OCI-M2 (cell line): ENCODE measurements around the gene OBSCN.
"Not testable (repeated sequence)": the region's sequence is repeated elsewhere in the genome, so short reads cannot be mapped to it uniquely, and the experiment has no call there.

Source experiments
- DNase-seq: peaks from one replicate; lab custom pipeline; 2025; ENCODE audit not compliant: unreplicated experiment; lab: John Stamatoyannopoulos, UW

OBSCN gene

DNA sequence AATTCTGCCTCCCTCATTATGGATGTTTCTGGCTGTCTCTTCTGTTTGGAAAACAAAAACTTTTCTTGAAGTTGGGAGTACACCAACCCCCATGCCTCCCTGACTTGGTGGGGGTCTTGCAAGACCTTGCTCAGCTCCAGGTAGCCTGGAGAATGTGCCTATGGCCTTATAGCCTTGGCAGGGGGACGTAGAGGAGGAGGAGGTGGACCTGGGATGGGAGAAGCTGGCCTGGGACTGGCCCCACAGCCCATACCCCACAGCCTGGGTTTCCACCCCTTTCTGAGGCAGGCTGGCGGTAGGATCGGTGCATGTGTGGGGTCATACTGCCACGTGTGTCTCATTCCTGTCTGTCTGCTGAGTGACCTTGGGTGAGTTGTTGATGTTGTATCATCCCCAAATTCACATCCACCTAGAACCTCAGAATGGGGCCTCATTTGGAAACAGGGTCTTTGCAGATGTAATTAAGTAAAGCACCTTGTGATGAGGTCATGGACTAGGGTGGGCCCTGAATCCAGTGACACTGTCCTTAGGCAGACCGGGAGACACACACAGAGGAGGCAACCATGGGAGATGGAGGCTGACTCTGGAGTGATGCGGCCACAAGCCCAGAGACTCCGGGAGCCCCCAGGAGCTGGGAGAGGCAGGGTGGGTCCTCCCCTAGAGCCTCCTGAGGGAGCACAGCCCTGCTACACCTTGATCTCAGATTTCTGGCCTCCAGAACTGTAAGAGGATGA is 18.5 kb downstream of the OBSCN start:
- no peak for DNase-seq

DNA sequence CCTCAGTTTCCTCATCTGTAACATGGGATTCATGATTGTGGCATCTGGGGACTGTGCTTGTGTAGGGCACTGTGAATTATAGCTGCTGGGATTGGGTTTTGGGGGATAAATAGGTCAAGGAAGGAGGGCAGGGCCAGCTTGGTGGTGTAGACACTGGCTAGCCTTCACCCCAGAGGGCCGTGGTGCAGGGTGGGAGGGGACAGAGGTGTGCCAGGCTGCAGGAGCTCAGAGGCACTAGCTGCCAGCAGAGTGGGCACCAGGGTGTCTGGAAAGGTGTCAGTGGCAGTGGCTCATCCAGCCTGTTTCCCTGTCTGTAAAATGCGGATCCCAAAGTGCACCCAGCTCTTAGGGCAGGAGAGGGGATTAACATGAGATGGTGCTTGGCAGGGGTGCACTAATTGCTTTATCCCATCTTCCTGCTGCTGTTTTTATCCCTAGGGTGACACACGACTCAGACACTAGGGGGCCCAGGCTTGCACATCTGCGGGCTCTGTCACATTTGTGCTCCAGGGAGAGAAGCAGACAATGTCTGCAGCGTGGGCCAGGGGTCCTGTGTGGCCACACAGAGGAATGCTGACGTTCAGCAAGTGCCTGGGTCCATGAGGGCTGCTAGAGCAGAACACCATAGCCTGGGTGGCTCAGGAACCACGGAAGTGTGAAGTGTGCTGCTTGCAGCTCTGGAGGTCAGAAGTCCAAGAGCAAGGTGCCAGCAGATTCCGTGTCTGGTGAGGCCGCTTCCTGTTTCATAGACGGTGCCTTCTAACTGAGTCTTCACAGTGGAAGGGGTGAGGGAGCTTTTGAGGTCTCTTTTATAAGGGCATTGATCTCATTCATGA is 19.3 kb downstream of the OBSCN start:
- no peak for DNase-seq

DNA sequence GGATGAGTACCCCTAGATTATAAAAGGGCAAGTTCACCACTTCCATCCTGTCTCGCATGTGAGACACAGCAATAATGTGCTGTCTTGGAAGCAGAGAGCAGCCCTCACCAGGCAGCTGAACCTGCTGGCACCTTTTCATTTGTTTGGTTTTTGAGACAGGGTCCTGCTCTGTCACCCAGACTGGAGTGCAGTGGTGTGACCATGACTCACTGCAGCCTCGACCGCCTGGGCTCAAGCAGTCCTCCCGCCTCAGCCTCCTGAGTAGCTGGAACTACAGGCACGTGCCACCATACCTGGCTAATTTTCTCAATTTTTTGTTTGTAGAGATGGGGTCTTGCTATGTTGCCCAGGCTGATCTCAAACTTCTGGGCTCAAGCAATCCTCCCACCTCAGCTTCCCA is 20.3 kb downstream of the OBSCN start:
- DNase-seq: not testable (repeated sequence)

DNA sequence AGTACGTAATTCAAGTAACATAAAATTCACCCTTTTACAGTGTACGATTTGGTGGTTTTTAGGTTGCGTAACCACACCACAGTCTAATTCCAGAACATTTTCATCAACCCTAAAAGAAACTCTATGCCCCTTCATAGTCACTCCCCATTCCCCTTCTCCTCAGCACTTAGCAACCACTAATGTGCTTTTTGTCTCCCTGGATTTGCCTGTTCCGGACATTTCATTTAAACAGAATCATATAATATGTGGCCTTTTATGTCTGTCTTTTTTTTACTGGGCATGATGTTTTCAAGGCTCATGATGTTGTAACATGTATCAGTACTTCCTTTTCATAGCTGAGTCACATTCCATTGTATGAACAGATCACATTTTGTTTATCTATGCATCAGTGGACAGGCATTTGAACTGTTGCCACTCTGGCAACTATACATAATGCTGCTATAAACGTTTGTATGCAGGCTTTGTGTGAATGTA is 20.8 kb downstream of the OBSCN start:
- DNase-seq: no peak

DNA sequence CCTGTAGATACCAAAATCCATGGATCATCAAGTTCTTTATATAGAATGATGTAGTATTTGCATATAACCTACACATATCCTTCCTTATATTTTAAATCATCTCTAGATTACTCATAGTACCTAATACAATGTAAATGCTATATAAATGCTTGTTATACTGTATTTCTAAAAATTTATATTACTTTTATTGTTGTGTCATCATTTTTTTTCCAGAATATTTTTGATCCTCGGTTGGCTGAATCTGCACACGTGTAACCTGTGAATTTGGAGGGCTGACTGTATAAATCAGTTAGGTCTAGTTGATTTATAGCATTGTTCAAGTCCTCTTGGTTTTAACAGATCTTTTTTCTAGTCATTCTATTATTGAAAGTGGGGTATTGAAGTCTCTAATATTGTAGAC is 23.3 kb downstream of the OBSCN start:
- no peak for DNase-seq

DNA sequence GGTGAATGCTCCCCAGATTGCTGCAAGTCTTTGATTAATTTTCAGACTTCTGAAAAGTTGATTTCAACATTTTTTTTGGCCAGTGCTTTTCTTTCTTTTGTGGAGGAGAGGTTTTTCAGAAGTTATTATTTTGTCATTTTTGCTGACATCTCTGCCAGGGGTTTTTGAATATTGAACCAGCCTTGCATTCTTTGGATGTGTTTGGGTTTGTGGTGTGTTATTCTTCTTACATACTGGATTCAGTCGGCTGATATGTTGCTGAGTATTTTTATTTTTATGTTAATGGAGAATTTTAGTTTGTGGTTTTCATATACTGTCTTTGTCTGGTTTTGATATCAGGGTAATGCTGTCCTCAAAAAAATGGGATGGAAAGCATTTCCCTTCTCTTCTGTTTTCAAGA is 25.3 kb downstream of the OBSCN start:
- DNase-seq: no peak

DNA sequence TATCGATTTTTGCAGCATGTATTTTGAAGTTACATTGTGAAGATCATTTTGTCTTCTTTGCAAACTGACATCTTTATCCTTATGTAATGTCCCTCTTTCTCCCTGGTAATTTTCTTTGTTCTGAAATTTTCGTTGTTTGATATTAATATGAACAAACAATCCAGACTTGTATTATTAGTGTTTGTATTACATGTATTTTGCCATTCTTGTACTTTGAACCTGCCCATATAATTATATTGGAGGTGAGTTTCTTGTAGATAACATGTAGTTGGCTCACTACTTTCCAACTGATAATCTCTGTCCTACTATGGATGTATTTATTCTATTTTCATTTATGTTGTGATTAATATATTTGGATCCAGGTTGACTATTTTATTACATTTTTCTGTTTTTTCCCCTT is 27.1 kb downstream of the OBSCN start:
- no peak for DNase-seq

DNA sequence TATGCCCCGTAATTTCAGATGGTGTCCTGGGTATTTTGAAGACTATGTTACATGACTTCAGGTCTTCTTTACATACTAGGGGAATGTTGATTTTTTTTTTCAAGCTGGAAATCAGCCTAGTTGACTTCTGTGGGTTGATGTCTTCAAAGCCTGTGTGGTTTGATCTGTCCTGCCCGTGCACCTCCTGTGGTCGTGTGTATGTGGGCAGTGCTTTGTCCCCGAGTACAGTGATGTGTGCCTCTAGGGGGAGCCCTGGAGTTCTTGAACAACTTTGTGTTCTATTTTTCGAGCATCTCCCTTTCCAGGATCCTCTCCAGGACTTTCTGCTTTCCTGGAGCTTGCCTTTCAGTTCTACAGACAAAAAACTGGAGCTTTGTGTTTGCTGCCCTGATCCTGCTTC is 28.9 kb downstream of the OBSCN start:
- no peak for DNase-seq

DNA sequence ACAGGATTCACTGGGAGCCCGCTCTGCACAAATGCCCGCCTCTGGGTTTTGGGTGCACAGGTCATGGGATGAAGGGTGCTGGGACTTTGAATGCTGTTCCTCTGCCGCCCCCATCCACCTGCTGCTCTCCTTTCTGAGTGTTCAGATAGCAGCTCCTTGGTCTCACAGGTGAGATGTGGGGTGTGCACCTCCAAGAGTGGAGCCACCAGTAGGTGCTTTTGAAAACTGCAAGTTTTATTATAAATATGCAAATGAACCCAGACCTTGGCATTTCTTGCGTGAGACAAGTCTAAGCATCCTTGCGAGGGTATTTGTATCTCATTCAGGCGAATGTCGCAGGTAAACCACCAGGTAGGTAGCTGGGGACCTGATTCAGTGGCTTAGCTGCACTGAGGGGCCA is 30.2 kb downstream of the OBSCN start:
- no peak for DNase-seq

DNA sequence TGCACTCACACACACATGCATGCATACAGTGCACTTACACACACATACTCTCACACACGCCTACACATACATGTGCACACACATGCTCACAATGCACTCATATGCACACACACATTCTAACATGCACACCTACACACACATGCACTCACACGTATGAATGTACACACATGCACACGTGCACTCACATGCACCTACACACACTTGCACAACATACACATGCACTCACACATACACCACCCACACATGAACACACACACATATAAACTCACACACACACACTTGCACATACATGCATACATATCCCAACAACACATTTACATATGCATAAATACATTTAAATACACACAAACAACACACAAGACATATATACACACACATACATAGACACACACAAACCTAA is 30.6 kb downstream of the OBSCN start:
- DNase-seq: no peak

DNA sequence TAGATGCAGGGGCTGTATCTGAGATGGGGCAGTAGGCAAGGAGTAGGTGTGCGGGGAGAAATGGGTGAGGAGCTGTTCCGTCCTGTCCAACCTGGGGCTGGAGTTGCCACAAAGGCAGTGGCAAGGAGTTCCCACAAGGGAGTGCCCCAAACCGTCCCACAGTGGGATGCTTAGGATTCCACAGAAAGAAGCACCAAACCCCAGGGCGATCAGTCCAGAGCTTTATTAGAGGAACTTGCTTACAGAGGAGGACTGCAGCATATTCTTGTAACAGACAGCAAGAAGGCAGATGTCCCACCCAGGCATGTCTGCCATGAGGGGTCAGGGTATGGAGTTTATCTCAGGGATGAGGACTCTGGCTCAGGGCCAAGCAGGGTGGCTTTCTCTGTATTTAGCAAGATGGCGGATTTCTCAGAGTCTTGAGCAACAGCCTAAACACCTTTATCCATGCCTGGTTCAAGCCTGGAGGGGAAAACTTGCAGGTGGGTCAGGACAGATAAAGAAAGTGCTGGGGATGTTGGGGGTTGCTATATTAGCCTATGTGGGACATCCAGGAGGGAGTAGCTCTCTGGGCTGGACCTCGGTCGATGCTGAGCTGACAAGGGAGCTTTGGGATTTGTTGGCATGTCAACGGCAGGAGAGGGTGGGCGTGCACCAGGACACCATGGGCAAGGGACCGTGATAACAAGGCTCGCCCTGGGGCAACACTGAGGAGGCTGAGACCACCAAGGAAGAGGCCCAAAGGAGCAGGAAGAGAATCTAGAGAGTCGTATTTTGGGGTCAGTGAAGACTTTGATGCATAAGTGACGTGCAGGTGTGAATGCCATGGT is 32.8 kb downstream of the OBSCN start:
- no peak for DNase-seq

DNA sequence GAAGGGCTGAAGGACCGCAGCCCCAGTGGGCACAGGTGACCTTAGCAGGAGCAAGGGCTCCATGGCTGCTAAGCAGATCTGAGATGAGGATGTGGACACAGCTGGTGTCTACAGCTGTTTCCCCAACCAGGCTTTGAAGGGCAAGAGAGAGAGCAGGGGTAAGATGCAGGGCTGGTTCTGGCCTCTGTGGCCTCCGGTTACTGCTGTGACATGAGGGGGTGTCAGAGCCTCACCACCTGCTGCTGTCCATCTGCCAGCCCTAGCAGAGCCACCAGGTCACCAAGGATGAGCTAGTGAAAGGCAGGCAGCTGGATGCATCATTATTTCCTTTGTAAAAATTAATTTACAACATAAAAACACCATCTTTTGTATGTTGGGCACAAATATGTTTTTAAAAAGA is 33.4 kb downstream of the OBSCN start:
- no peak for DNase-seq

DNA sequence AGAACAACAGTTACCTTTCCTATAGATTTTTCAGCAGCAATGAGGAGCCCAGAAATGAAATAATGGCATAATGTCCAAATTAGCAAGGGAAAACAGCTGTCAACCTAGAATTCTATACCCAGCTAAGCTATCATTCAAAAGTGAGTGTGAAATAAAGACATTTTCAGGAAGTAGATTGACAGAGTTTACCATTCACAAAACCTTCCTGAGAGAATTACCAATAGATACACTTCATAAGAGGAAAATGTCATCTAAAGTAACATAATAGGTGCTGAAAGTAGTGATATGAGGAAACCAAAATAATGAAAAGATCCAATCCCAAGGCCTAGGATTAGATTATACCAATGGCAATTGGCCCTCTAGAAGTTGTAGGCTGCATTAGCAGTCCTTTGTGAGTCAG is 34.6 kb downstream of the OBSCN start:
- no peak for DNase-seq

DNA sequence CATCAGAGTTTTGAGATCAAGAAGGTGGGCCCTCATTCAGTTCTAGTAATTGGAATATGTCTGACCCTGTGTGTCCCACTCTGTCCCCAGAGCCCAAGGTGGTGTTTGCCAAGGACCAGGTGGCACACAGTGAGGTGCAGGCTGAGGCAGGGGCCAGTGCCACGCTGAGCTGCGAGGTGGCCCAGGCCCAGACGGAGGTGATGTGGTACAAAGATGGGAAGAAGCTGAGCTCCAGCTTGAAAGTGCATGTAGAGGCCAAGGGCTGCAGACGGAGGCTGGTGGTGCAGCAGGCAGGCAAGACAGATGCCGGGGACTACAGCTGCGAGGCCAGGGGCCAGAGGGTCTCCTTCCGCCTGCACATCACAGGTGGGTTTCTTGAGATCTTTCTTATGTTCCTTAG is 35.2 kb downstream of the OBSCN start:
- DNase-seq: no peak

DNA sequence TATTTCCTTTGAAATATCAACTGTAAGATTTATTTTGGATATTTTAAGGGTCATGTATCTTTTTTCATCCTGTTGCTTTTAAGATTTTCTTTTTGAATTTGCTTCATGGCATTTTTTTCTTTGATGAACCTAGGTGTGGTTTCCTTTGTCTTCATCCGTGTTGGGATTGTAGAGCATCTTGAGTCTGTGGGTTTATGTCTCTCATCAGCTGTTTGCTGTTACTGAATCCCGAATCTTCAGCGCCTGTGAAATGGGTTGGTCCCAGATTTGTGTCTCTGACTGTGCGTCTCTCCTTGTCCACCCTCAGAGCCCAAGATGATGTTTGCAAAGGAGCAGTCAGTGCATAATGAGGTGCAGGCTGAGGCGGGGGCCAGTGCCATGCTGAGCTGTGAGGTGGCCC is 36.1 kb downstream of the OBSCN start:
- not testable (repeated sequence) for DNase-seq

DNA sequence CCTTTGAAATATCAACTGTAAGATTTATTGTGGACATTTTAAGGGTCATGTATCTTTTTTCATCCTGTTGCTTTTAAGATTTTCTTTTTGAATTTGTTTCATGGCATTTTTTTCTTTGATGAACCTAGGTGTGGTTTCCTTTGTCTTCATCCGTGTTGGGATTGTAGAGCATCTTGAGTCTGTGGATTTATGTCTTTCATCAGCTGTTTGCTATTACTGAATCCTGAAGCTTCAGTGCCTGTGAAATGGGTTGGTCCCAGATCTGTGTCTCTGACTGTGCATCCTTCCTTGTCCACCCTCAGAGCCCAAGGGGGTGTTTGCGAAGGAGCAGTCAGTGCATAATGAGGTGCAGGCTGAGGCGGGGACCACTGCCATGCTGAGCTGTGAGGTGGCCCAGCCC is 37.3 kb downstream of the OBSCN start:
- DNase-seq: no peak

DNA sequence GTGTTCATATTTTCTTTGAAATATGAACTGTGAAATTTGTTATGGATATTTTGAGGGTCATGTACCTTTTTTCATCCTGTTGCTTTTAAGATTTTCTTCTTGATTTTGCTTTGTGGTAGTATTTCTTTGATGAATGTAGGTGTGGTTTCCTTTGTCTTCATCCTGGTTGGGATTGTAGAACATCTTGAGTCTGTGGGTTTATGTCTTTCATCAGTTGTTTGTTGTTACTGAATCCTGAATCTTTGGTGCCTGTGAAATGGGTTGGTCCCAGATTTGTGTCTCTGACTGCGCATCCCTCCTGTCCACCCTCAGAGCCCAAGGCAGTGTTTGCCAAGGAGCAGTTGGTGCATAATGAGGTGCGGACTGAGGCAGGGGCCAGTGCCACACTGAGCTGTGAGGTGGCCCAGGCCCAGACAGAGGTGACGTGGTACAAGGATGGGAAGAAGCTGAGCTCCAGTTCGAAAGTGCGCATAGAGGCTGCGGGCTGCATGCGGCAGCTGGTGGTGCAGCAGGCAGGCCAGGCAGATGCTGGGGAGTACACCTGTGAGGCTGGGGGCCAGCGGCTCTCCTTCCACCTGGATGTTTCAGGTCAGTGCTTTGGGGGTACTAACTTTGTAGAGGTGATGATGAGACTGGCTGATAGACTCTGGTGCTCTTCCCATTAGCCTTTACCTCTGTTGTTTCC is 38.5 kb downstream of the OBSCN start:
- DNase-seq: no peak

DNA sequence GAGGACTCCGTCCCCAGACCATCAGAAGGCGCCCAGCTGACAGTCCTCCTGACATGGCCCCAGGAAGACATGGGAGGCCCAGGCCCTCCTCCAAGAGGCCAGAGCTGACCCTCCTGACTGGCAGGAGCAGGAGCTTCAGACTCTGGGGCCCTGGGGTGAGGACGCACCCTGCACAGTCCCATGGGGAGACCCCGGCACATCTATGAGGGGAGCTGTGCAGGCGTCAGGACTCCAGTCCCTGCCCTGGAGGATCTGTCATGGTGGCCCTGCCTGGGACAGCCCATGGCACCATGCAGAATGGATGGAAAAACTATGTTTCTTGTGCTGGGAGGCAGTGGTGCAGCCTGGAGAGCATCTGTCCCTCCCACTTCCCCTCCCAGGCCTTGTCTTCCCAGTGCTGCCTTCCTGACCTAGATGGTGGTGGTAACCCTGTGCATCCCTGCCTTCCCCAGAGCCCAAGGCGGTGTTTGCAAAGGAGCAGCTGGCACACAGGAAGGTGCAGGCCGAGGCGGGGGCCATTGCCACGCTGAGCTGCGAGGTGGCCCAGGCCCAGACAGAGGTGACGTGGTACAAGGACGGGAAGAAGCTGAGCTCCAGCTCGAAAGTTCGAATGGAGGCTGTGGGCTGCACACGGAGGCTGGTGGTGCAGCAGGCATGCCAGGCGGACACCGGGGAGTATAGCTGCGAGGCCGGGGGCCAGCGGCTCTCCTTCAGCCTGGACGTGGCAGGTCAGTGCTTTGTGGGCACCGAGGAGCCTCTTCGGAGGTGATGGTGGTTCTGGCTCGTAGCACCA is 41.9 kb downstream of the OBSCN start:
- no peak for DNase-seq

DNA sequence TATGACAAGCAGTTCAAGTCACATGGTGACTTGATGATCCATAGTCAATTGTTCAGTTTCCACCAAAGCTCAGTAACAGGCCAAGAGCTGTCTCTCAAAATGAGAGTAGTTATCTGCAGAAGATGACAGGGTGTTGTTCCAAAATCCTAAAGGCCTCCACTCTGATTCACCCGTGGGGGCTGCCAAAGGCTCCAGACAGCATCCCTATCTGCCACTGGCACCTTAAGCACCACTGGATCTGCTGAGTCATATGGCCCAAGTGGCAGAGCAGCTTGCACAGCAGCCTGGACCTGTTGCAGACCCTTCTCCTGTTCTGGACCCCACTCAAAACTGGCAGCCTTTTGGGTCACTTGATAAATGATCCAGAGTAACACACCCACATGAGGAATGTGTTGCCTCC is 44.6 kb downstream of the OBSCN start:
- not testable (repeated sequence) for DNase-seq
